GM19467 (cell line): ENCODE measurements around the gene COMMD6.

Source experiments
- ATAC-seq: cut with Tn5 transposase; IDR thresholded peaks from one replicate; pipeline ENCODE4 v1.9.1; 2021; ENCODE audit warnings: mild to moderate bottlenecking, moderate library complexity; ENCODE audit not compliant: unreplicated experiment

Gene COMMD6

GRCh38 chr13:75485286-75486062 is 52.2 kb downstream of the COMMD6 start:
- ATAC-seq = no peak

GRCh38 chr13:75482820-75483079 is 54.9 kb downstream of the COMMD6 start:
- no peak for ATAC-seq

DNA sequence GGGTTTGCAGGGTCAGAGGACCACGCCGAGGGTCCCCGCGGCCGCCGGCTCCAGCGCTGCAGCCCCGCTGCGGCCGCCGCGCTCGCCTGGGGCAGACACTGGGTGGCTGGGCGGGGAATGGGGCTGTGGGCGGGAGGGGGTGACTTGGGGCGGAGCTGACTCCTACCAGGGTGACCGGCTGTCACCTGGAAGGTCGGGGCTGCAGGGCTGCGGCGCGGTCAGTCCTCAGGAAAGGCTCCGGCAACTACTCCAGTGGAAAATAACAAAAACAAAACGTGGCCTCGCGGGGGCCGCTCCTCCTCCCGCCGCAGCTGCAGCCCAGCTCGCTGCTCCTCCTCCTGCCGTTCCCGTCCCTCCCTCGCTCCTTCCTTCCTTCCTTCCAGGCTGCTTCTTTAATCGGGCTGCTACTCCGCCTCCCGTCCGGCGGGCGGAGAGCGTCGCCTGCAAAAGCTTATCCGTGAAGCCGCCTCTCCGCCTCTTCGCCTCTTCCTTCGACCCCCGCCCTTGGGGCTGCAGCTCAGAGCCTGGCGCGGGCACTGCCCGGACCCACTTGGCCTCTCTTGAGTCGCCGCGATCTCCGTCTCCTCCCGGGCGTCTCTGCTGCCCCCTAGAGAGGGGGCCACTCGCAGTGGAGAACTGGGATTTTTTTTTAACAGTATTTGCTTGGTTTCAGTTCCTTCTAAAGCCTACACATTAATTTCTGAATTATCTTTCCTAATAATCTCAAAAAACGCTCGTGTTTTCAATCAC is 55.4 kb downstream of the COMMD6 start, which contains the start of gene TBC1D4:
TBC1D4 (minus strand) TSS at position 100 of the 750 bp plus-strand sequence. CDS start 402 bp downstream, outside the sequence.
- ATAC-seq = peak; percentile 66

- peak; percentile 20 for ATAC-seq
Observed at GRCh38 chr13:75481176-75482069, 56.2 kb downstream of the COMMD6 start.

DNA sequence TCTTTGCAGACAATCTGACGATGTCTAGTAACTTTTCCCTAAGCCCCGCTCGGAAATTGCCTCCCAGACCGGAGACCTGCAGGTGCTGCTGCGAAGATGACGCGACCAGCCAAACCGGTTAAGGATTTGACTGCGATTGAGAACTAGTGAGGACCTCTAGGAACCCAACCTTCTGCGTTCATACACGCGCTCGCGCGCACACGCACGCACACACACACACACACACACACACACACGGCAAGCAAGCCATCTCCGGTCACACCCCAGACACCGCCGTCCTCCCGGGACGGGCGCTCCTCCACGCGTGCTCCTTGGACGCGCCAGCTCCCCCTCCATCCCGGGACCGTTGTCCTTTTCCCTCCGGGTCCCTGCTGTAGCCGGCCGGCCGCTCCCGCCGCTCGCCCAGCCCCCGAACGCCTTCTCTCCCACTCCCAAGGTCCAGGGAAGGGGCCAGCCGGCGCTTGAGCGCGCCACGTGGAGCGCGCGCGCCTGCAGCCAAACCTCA is 56.9 kb downstream of the COMMD6 start:
- ATAC-seq = peak; percentile 10

DNA sequence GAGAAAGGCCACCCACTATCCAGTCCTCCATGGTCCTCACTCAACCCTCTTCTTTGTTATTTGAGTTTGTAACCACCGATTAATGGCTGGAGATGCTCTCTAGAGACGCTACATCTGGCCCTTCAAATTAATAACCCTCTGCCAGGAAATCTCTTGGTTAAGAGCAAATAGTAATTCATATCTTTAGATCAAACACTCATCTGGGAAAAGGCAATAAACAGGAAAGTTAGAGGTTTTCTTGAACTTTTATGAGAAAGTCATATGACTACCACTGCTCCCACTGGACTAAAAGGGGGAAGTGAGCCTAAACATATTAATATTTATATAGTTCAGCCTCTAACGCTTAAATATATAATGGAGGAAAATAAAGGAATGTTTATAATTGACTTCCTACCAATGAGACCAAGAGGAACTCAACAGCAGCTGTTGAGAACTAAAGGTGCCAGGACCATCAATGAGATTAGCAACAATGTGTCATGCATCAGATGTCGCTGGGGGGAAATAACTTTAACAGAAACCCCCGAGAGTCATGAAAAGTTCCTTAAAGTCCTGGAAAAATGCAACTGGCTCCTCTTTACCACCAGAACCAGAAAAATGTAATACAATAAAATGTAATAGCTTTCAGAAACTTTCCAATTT is 58.4 kb downstream of the COMMD6 start:
- ATAC-seq = no peak

GRCh38 chr13:75478659-75479058 is 59.0 kb downstream of the COMMD6 start:
- ATAC-seq = no peak
